IPS-18a (cell line): ENCODE measurements around the gene SIPA1L2.

Experiments used
- H3K27ac ChIP-seq: one replicate; pipeline ENCODE4 v1.5.1; 2013; ENCODE audit warnings: low read length
- H3K27me3 ChIP-seq: one replicate; pipeline ENCODE4 v1.6.1; 2013; ENCODE audit warnings: mild to moderate bottlenecking, low read length; ENCODE audit not compliant: control insufficient read depth, insufficient read depth
- H3K36me3 ChIP-seq: one replicate; pipeline ENCODE4 v1.6.1; 2013; ENCODE audit warnings: low read depth, low read length; ENCODE audit not compliant: control insufficient read depth
- H3K4me1 ChIP-seq: one replicate; pipeline ENCODE4 v1.6.1; 2013; ENCODE audit warnings: low read depth, low read length; ENCODE audit not compliant: control insufficient read depth
- H3K4me3 ChIP-seq: one replicate; pipeline ENCODE4 v1.5.1; 2013; ENCODE audit warnings: low read length
- H3K9ac ChIP-seq: one replicate; pipeline ENCODE4 v1.6.1; 2013; ENCODE audit warnings: mild to moderate bottlenecking, low read length, moderate library complexity
- H3K9me3 ChIP-seq: one replicate; pipeline ENCODE4 v1.6.1; 2013; ENCODE audit warnings: low read depth, low read length; ENCODE audit not compliant: control insufficient read depth

SIPA1L2 gene

GRCh38 chr1:232581932-232582331 is 48.0 kb downstream of the SIPA1L2 start:
- H3K36me3 ChIP-seq, result no peaks in the 10 kb centered on the region
- H3K4me3 ChIP-seq, result no peak overlapping the region
- H3K9me3 ChIP-seq, result no peaks in the 10 kb centered on the region
- H3K27me3 ChIP-seq, result no peaks in the 10 kb centered on the region
- peaks cover 28% of the 10 kb centered on the region for H3K4me1 ChIP-seq
- H3K27ac ChIP-seq, result no peak overlapping the region
- no peak overlapping the region for H3K9ac ChIP-seq
